H9 (cell line): ENCODE data around the gene LRRC3B. TPM values are rescaled to one million over a fixed set of nuclear protein-coding genes. Genes with fewer than 3 reads are reported as not detected.

Source experiments
- DNase-seq: peaks from one replicate; pipeline ENCODE4 v3.0.0-alpha.2; 2017
- H2AFZ ChIP-seq: one replicate; pipeline ENCODE4 v1.6.1; 2013; ENCODE audit warnings: mild to moderate bottlenecking, low read length, control low read depth, moderate library complexity
- H2AK5ac ChIP-seq: 2 replicates; pipeline ENCODE4 v1.6.1; 2013; ENCODE audit warnings: low read length, control low read depth, mixed read lengths; ENCODE audit not compliant: insufficient read length
- H2BK120ac ChIP-seq: one replicate; pipeline ENCODE4 v1.6.1; 2013; ENCODE audit warnings: low read depth, mild to moderate bottlenecking, low read length, control low read depth, inconsistent platforms; ENCODE audit not compliant: poor library complexity, severe bottlenecking
- H2BK12ac ChIP-seq: 2 replicates; pipeline ENCODE4 v1.6.1; 2013; ENCODE audit warnings: low read length, control low read depth, mixed read lengths, low read depth; ENCODE audit not compliant: insufficient read length
- H2BK15ac ChIP-seq: 2 replicates; pipeline ENCODE4 v1.6.1; 2013; ENCODE audit warnings: low read depth, low read length, control low read depth
- H2BK20ac ChIP-seq: one replicate; pipeline ENCODE4 v1.6.1; 2013; ENCODE audit warnings: low read depth, mild to moderate bottlenecking, low read length, control low read depth, inconsistent platforms; ENCODE audit not compliant: poor library complexity, severe bottlenecking
- H2BK5ac ChIP-seq: 2 replicates; pipeline ENCODE4 v1.6.1; 2013; ENCODE audit warnings: low read length, control low read depth, mixed read lengths; ENCODE audit not compliant: insufficient read length
- H3K14ac ChIP-seq: 2 replicates; pipeline ENCODE4 v1.6.1; 2013; ENCODE audit warnings: low read length, control low read depth; ENCODE audit not compliant: insufficient read depth
- H3K18ac ChIP-seq: 2 replicates; pipeline ENCODE4 v1.6.1; 2013; ENCODE audit warnings: low read depth, mild to moderate bottlenecking, mixed read lengths, low read length, control low read depth; ENCODE audit not compliant: insufficient read length
- H3K23ac ChIP-seq: 2 replicates; pipeline ENCODE4 v1.6.1; 2013; ENCODE audit warnings: low read length, control low read depth, mixed read lengths, low read depth; ENCODE audit not compliant: insufficient read length
- H3K23me2 ChIP-seq: 2 replicates; pipeline ENCODE4 v1.6.1; 2013; ENCODE audit warnings: low read depth, mild to moderate bottlenecking, mixed read lengths, low read length, control low read depth; ENCODE audit not compliant: insufficient read length, poor library complexity, severe bottlenecking
- H3K27ac ChIP-seq: 2 replicates; pipeline ENCODE4 v1.5.1; 2013; ENCODE audit warnings: low read length, control low read depth, mixed read lengths, low read depth; ENCODE audit not compliant: insufficient read length
- H3K27me3 ChIP-seq: 2 replicates; pipeline ENCODE4 v1.6.1; 2013; ENCODE audit warnings: low read length, control low read depth, inconsistent platforms; ENCODE audit not compliant: insufficient read depth
- H3K4ac ChIP-seq: 2 replicates; pipeline ENCODE4 v1.6.1; 2013; ENCODE audit warnings: low read depth, mild to moderate bottlenecking, control low read depth, inconsistent platforms, low read length, moderate library complexity
- H3K4me1 ChIP-seq: 2 replicates; pipeline ENCODE4 v1.6.1; 2013; ENCODE audit warnings: low read length, control low read depth, inconsistent platforms; ENCODE audit not compliant: insufficient read depth
- H3K4me2 ChIP-seq: 2 replicates; pipeline ENCODE4 v1.6.1; 2013; ENCODE audit warnings: low read length, control low read depth, mixed read lengths; ENCODE audit not compliant: insufficient read length, insufficient read depth
- H3K56ac ChIP-seq: 2 replicates; pipeline ENCODE4 v1.6.1; 2013; ENCODE audit warnings: low read depth, mild to moderate bottlenecking, mixed read lengths, low read length, control low read depth; ENCODE audit not compliant: insufficient read length
- H3K79me1 ChIP-seq: 2 replicates; pipeline ENCODE4 v1.6.1; 2013; ENCODE audit warnings: low read depth, mild to moderate bottlenecking, moderate library complexity, low read length, control low read depth, inconsistent platforms; ENCODE audit not compliant: insufficient read depth, poor library complexity, severe bottlenecking
- H3K79me2 ChIP-seq: 2 replicates; pipeline ENCODE4 v1.6.1; 2013; ENCODE audit warnings: low read length, control low read depth, inconsistent platforms; ENCODE audit not compliant: insufficient read depth
- H3K9ac ChIP-seq: 2 replicates; pipeline ENCODE4 v1.6.1; 2013; ENCODE audit warnings: low read length, control low read depth, mixed read lengths; ENCODE audit not compliant: insufficient read length; ENCODE audit errors: extremely low read depth
- H3K9me3 ChIP-seq: one replicate; pipeline ENCODE4 v1.6.1; 2013; ENCODE audit warnings: low read depth, low read length, inconsistent platforms; ENCODE audit not compliant: control insufficient read depth
- H3T11ph ChIP-seq: one replicate; pipeline ENCODE4 v1.6.1; 2013; ENCODE audit warnings: mild to moderate bottlenecking, low read length, control low read depth, inconsistent platforms
- H4K20me1 ChIP-seq: one replicate; pipeline ENCODE4 v1.6.1; 2013; ENCODE audit not compliant: control insufficient read depth, insufficient read length, insufficient read depth
- H4K5ac ChIP-seq: 2 replicates; pipeline ENCODE4 v1.6.1; 2013; ENCODE audit warnings: low read depth, mild to moderate bottlenecking, mixed read lengths, low read length, control low read depth; ENCODE audit not compliant: insufficient read length
- H4K8ac ChIP-seq: replicated peaks from 2 replicates; pipeline ENCODE4 v1.6.1; 2013; ENCODE audit warnings: low read length, control low read depth, mixed read lengths, low read depth; ENCODE audit not compliant: insufficient read length
- H4K91ac ChIP-seq: 2 replicates; pipeline ENCODE4 v1.6.1; 2013; ENCODE audit warnings: low read depth, mild to moderate bottlenecking, moderate library complexity, mixed read lengths, low read length, control low read depth; ENCODE audit not compliant: insufficient read length
- H3K27ac Mint-ChIP-seq, 3 experiments: 2 replicates in 2 of 3; 3 replicates in 1 of 3; pipeline ENCODE4 v1.8.0; 2020 to 2021; ENCODE audit warnings: mixed read lengths in 3 of 3, mild to moderate bottlenecking in 1 of 3, moderate library complexity in 1 of 3
- H3K27me3 Mint-ChIP-seq: 2 replicates; pipeline ENCODE4 v1.8.0; 2021; ENCODE audit warnings: low read depth, mild to moderate bottlenecking, moderate library complexity, mixed read lengths
- H3K36me3 Mint-ChIP-seq, 3 experiments: 2 replicates in 2 of 3; 3 replicates in 1 of 3; pipeline ENCODE4 v1.8.0; 2020 to 2021; ENCODE audit warnings: low read depth in 3 of 3, mixed read lengths in 3 of 3; ENCODE audit not compliant: insufficient read depth in 1 of 3
- H3K4me1 Mint-ChIP-seq, 2 experiments: 2 replicates each; pipeline ENCODE4 v1.8.0; 2020; ENCODE audit warnings: mixed read lengths in 2 of 2
- H3K4me3 Mint-ChIP-seq, 2 experiments: 2 replicates in 1 of 2; 3 replicates in 1 of 2; pipeline ENCODE4 v1.8.0; 2020 to 2021; ENCODE audit warnings: mild to moderate bottlenecking in 2 of 2, mixed read lengths in 2 of 2, moderate library complexity in 1 of 2
- H3K9me3 Mint-ChIP-seq, 2 experiments: 2 replicates in 1 of 2; 3 replicates in 1 of 2; pipeline ENCODE4 v1.8.0; 2020; ENCODE audit warnings: mild to moderate bottlenecking in 2 of 2, mixed read lengths in 2 of 2, moderate library complexity in 1 of 2
- CTCF ChIP-seq: fragments of 200-600 bp; sonication (generic); conservative IDR thresholded peaks from 3 replicates; pipeline ENCODE4 v1.8.0; 2021; ENCODE audit warnings: antibody characterized with exemption, mild to moderate bottlenecking
- WGBS: extraction: QIAGEN DNeasy Blood & Tissue Kit; methylation state at CpG from one replicate; pipeline ENCODE4 v1.1.7; 2013; ENCODE audit warnings: missing lambda C conversion rate, low lambda C conversion rate, mixed read lengths; ENCODE audit not compliant: insufficient read length; ENCODE audit errors: extremely low coverage; 5-methylcytosine and 5-hydroxymethylcytosine counted together
- total RNA-seq: library from RNA; stranded (reverse); gene quantifications from 2 replicates; pipeline ENCODE4 v1.2.1, GENCODE V29; 2021

The LRRC3B gene
- total RNA-seq, 1 experiment from 2014 or later, result 0.35 TPM

GRCh38 chr3:26714485-26714884 is 91.9 kb downstream of the LRRC3B start:
- DNase-seq, result no peak
- Histone ChIP-seq H3K4me1 (no peaks in the 10 kb centered on the region; the same call in 1 of the 2 replicates), H3K23me2 (no peaks in the 10 kb centered on the region), H3K79me2 (no peaks in the 10 kb centered on the region), H3K4ac (no peak overlapping the region), H3K27me3 (no peaks in the 10 kb centered on the region), H2BK15ac (no peak overlapping the region), H4K8ac (no peak overlapping the region), H3K9me3 (no peaks in the 10 kb centered on the region), H4K91ac (no peak overlapping the region), H3K18ac (no peak overlapping the region), H3K4me2 (no peak overlapping the region), H2AK5ac (no peak overlapping the region), H3K79me1 (no peaks in the 10 kb centered on the region), H3K56ac (no peak overlapping the region), H2BK20ac (no peak overlapping the region), H4K20me1 (no peaks in the 10 kb centered on the region), H3K23ac (no peak overlapping the region), H2BK5ac (no peak overlapping the region), H2AFZ (no peak overlapping the region), H2BK12ac (no peak overlapping the region), H3K14ac (no peak overlapping the region), H3T11ph (no peak overlapping the region), H2BK120ac (no peak overlapping the region), H3K9ac (no peak overlapping the region), H4K5ac (no peak overlapping the region), H3K27ac (no peak overlapping the region)
- Mint-ChIP-seq H3K27me3 (no peaks in the 10 kb centered on the region; the same call in 1 of the 2 replicates), H3K9me3 (peaks cover 6 to 12% of the 10 kb centered on the region in 2 experiments; a peak in 4 of 5 replicates), H3K36me3 (peaks cover 2 to 20% (median 19%) of the 10 kb centered on the region in 3 experiments; a peak in 6 of 7 replicates), H3K4me1 (peaks cover 17 to 19% of the 10 kb centered on the region in 2 experiments), H3K4me3 (no peak overlapping the region), H3K27ac (0 out of 7 replicates have a peak overlapping the region, but pooled peaks of 1 of the 3 experiments have one; percentile 15)
- no peak for TF ChIP-seq CTCF
- no CpG with 5 or more reads among the region's 3 CpGs for WGBS
